Measurements from ENCODE around the gene CDH15.
A peak's percentile ranks its signal among the peaks of the same experiment; 100 is the strongest.

CDH15 gene, protein sequence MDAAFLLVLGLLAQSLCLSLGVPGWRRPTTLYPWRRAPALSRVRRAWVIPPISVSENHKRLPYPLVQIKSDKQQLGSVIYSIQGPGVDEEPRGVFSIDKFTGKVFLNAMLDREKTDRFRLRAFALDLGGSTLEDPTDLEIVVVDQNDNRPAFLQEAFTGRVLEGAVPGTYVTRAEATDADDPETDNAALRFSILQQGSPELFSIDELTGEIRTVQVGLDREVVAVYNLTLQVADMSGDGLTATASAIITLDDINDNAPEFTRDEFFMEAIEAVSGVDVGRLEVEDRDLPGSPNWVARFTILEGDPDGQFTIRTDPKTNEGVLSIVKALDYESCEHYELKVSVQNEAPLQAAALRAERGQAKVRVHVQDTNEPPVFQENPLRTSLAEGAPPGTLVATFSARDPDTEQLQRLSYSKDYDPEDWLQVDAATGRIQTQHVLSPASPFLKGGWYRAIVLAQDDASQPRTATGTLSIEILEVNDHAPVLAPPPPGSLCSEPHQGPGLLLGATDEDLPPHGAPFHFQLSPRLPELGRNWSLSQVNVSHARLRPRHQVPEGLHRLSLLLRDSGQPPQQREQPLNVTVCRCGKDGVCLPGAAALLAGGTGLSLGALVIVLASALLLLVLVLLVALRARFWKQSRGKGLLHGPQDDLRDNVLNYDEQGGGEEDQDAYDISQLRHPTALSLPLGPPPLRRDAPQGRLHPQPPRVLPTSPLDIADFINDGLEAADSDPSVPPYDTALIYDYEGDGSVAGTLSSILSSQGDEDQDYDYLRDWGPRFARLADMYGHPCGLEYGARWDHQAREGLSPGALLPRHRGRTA

DNA sequence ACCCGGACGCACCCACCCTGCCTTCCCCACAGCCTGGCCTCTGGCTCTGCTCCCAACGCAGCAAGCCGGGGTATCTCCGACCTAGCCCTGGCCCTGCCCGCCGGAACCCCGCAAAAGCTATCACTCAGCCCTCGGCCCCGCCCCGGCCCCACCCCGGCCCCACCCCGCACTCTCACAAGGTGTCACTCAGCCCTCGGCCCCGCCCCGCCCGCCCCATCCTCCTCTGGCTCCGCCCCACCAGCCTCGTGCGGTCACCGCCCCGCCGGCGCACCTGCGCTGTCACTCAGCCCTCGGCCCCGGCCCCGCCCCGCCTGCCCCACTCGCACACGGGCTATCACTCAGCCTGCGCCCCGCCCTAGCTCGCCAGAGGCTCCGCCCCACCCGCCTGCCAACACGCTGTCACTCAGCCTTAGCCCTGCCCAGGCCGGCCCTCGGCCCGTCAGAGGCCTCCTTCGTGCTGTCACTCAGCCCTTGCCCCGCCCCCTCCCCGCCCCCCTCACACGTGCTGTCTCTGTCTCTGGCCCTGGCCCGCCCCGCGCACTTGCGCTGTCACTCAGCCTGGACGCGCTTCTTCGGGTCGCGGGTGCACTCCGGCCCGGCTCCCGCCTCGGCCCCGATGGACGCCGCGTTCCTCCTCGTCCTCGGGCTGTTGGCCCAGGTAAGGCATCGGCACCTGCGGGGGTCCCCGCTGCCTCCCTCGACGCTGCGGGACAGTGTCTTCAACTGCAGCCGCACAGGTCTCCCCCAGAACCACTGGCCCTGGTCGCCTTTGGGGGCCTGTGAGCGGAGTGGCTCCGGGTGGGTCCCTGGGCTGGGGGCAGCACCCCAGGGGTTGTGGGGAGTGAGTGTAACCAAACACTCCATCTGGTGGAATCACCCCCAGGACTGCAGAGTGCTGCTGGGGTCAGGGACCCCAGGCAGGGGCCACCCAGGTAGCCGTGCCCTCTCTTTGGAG is at the start of gene CDH15:
Gene CDH15 (plus strand): TSS at position 533 of the 955 bp plus-strand sequence. CDS start 84 bp downstream, at position 617.
- peak; percentile 78 for DNase-seq (ENCODE audit: low read depth)

DNA sequence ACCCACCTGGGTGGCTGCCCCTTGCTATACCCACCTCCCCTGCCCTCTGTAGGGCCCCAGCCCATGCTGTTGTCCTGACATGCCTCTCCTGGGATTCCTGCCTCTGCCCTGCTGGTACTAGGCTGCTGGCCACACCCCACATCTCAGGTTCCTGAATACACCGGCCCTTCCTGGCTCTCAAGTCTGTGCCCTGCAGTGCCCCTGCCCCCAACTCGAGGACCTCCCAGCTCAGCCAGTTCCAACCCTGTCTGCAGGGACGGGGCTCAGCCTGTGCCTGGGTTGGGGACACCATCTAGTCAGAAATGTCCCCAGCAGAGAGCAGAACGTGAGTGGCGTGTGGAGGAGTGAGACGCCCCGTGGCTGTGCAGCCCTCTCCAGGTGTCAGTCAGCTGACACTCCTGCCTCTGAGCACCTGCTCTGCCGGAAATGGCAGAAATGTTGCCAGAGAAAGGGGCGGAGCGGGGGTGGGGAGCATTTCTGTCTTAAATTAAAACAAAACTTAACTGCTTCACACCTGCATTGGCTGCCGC is 49.2 kb upstream of the CDH15 start:
- no peak for DNase-seq (ENCODE audit: low read depth)

DNA sequence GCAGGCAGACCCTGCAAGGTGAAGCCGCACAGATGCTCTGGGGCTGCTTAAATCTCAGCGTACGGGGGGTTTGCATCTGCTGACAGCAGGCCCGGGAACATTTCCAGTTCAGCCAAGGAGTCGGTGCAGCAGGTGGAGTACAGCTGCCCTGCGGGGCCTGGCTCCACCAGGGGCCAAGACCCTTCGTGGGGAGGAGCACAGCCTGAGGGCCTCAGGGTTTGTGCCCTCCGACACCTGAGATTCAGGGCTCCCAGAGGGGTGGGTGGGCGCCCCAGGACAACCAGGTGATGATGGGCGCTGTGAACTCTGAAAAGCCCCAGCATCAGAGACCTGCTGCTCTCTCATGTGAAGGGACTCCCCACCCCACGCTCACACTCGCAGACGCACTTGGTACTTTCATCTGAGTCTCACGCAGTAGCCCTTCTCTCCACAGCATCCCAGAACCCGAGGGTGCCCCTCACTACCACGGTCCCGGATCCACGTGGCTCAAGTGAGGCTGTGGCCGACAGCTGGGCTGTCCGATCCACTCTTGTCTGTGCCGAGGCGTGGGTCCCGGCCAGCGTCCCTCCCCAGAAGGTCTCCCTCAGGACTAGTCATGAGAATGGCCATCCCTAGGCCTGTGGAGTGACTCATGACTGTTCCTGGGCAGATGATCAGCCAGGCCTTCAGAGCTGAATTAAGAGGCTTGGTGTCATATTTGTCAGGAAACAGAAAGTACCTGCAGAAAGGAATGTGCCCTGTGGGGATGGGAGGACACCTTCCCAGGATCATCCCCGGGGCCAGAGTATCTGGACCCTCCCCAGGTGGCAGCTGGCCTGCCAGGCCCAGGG is 48.3 kb upstream of the CDH15 start:
- no peak for DNase-seq (ENCODE audit: low read depth)

DNA sequence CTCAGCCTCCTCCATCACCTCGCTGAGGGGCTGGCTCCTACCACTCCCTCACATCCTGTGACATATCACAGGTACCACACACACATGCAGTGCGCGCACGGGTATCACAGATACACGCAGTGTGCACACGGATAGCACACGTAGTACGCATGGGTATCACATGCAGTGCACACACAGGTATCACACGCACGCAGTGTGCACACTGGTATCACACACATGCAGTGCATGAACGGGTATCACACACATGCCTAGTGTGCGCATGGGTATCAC is 47.8 kb upstream of the CDH15 start:
- DNase-seq (ENCODE audit: low read depth) = no peak

DNA sequence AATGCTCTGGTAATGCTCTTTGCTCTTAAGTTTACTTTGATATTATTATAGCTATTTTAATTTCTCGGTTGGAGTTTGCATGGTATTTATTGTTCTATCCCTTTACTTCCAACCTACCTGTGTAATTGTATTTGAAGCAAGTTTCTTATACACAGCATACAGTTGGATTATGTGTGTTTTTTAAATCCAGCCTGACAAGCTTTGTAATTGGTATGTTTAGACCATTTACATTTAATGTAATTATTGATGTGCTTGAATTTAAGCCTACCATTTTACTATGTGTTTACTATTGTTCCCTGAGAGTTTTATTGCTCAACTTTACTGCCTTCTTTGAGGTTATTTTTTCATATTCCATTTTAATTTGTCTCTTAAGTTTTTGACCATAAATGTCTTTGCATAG is 42.2 kb upstream of the CDH15 start:
- DNase-seq (ENCODE audit: low read depth) = no peak

DNA sequence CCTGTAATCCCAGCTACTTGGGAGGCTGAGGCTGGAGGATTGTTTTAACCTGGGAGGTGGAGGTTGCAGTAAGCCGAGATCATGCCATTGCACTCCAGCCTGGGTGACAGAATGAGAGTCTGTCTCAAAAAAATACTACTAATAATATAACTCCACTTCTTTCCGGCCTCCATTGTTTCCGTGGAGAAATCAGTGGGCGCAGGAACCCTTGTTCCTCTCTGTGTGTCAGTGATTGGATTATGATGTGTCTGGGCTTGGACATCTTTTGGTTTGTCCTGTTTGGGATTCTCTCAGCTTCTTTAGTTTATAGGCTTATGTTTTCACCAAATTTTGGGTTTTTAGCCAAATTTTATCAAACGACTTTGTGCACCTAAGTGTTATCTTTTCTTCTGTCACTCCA is 41.1 kb upstream of the CDH15 start:
- DNase-seq (ENCODE audit: low read depth) = no peak

DNA sequence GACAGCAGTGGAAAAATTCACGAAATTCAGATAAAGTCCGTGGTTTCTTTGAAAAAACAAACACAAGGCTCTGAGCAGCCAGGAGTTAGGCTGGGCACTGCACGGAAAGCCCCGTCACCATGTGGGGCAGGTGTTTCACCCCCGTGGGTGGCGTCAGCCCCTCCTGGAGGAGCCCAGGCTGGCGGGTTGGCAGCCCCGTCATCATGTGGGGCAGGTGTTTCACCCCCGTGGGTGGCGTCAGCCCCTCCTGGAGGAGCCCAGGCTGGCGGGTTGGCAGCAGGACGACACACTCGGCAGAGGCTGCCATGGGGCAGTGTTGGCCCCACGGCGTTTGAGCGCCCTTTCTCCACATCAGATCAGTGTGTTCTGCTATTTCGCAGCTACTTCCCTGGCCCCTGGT is 39.8 kb upstream of the CDH15 start:
- no peak for DNase-seq (ENCODE audit: low read depth)

DNA sequence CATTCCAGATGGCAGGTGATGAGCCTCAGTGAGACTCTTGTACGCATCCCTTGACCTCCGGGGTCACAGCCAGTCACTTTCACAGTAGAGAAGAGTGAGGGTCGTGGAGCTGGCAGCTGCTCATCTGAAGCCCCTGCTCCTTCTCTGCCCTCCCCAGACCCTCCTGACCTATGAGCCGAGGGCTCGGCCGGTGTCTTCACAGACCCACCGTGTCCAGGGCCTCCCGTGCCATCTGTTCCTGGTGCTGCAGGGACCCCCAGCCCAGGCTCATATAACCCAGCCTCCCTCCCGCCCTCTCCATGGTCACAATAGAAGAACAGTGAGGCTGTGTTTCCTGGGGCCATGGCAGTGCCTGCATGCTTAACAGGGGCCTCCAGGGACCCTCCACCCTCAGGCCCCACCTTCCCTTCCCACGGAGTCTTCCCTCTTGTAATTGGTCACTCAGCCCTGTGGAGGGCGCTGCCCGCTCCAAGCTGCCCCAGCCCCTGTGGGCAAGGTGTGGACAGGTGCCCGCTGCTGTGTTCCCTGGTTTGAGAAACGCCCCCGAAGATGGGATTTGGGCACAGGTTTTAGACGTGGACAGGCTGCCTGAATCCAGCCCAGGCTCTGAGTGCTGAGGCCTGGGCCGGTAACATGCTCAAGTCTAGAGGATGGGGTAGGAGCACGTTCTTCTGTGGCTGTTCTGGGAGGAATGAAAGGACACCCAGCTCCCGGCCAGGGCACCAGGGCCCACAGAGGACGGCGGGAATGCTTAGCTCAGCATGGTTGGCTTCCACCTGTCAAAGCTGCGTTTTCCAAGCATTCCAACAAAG is 39.1 kb upstream of the CDH15 start:
- DNase-seq (ENCODE audit: low read depth) = no peak

DNA sequence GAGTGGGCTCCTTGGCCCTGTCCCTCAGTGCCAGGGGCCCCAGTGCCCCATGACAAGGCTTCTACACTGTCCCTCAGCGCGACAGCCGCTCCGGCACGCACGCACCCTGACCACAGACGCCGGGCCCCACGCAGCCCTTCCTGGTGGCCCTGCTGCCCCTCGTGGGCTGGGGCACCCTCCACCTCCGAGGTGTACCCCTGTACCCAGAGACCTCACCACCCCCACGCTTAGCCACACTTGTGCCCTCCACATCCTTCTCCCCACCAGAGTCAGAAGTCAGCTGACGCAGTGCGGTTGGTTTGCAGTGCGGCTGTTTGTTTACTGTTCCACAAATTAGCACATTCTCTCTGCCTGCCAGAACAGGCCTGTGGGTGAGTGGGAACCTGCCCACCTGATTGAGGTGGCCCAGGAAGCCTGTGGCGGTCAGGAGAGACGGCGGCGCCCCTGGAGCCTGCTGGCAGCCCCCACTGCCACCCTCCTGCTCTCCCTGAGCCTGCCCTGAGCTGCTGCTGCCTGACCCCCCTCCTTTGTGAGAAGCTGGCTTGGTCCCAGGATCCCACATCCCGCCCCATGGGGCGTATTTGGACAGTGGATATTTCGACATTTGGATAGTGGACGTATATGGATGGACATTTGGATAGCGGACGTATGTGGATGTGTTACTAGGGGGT is 38.0 kb upstream of the CDH15 start:
- no peak for DNase-seq (ENCODE audit: low read depth)

DNA sequence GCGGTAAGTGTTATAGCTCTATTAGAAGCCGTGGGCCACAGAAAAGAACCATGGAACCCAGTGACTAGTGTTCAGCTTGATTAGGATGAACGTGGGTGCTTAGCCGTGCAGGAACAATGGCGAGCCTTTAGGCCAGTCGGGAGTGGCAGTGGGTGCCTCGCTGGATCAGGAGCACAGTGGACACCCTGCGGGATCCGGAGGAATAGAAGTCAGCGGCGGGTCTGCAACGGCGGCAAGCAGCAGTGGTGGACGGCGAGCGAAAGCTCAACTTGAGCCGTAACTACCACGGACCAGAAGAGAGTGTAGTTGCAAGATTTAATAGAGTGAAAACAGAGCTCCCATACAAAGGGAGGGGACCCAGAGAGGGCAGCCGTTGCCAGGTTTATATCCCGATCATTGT is 37.3 kb upstream of the CDH15 start:
- no peak for DNase-seq (ENCODE audit: low read depth)

DNA sequence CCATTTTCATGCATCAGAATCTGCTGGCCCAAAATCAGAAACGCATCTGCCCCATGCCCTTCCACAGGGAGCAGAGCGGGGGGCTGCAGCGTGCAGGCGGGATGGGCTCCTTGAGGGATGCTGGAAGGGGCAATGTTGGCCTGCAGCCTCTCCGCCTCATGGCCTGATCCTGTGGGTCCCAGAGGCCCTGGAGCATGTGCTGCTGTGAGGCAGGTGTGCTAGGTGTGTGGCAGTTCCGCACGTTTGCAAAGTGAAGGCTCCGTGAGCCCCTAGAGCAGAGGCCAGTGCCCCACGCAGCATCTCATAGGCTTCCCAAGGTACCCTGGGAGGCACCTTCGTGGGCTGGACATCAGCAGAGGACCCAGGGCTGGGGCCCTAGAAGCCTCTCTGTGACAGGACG is 36.4 kb upstream of the CDH15 start:
- no peak for DNase-seq (ENCODE audit: low read depth)

DNA sequence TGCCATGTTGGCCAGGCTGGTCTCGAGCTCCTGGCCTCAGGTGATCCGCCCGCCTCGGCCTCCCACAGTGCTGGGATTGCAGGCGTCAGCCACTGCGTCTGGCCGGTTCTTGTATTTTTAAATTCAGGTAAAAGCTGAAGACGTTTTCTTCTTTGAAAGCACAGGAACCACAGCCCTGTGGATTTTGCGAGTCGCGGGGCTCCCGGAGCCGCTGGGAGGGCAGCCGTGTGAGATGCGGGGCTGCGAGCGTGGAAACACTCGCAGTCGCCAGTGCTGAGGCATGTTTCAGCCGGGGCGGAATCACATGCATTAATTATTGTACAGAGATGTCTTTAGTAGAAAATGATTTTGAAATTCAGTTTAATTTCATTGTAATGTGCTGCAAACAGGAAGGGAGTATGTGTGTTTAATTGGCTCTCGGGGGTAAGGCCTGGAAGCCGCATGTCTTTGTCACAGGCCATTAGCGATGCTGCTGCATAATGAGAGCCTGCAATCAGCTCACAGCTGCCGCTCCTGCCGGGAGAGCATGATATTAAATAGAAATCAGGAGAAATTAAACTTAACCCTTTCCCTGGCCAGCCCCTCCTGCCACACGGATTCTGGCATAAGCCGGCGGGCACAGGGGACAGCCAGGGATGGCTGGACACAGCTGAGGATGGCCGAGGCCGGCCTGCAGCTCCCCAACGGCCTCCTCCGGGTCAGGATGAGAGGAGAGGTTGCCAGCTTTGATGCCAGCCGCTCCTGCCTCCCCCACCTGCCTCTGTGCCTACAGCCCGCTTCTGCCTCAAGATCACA is 35.4 kb upstream of the CDH15 start:
- DNase-seq (ENCODE audit: low read depth) = no peak

DNA sequence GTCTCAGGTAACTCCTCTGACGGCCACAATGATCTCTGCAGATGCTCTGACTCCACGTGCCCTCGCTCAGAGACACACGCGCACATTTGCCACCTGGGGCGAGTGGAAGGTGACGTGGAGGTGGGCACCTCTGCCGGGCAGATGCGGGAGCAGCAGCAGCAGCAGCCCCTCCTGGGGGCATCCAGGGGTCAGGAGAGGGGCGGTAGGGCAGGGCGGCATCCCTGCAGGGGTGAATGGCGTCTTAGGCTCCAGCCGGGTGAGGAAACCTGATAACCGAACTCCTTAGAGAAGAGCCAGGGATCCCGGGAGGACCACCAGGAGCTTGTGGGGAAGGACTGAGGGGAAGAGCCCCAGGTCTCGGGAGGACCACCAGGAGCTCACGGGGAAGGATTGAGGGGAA is 34.6 kb upstream of the CDH15 start:
- DNase-seq (ENCODE audit: low read depth) = no peak

DNA sequence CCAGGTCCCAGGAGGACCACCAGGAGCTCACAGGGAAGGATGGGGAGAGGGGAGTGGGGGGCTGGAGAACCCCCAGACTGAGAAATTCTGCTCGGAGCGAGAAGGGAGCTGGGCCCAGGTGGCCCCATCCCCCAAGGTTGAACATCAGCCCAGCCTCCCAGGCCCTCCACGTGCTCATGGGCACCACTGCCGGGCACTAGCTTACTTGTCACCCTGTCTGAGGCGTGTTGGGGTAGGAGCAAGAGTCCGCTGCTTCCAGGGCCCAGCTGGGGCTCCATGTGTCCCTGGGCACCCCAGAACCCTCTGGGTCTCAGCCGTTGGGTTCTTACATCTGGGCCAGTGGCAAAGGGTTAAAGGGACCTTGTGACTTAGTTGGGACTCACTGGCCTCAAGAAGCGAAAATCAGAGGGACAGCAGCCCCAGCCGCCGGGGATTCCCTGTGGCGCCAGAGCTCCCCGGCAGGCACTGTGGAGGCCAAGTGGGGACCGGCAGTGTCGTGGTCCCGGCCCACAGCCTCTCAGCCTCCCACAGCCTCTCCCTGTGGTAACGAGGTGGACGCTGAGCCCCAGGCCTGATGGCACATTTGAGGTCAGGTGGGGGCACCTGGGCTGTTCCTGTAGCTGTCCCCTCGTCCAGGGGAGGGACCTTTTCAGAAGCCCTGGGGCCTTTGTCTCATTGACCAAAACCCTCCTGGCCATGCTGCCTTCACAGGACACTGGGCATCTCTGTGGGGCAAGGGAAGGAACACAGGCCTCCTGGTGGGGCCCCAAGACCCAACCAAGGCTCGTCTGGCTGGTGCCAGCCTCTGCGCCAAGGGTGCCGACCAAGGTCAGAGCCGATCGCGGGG is 33.7 kb upstream of the CDH15 start:
- DNase-seq (ENCODE audit: low read depth) = no peak

DNA sequence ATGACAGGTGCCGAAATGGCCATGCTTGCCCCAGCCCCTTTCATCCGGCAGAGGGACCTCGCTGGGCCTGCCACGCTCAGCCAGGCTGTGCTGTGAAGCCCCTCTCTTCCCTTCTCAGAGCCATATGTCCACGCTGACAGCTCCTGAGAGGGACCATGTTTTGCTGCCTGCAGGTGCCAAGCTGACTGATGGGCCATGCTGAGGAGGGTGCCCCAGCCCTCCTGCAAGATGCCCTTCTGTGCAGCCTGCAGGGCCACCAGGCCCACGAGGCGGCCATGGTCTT is 33.1 kb upstream of the CDH15 start:
- DNase-seq (ENCODE audit: low read depth) = no peak

DNA sequence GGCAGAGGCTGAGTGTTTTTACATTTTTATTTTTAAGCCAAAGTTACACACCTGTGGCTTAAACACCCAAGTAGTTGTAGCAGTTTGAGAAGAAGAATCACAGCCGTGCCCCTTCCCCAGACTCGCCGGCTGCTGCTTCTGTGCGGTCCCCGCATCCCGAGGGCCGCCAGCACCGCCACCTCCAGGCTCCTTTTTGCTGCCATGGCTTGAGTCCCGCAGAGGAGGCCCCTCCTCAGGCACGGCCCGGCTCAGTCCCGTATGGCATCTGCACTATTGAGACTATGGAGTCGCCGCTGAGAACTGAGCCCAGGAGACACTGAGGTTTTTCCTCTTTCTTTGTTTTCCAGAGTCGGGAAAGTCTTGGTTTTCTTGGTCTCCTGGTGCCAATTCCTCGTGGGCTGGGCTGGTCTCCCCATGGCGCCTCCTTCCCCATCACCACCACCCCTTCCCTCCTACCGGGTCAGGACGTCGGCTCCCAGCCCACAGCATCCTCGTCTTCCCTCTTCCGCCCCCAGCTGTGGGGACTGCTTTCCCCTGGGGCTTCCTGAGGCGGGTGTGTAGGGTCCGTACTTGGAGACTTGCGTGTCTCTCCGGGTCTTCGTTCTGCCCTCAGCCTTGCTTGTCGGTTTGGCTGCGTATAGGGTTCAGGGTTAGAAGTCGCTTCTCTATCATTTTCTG is 32.6 kb upstream of the CDH15 start:
- DNase-seq (ENCODE audit: low read depth) = no peak

DNA sequence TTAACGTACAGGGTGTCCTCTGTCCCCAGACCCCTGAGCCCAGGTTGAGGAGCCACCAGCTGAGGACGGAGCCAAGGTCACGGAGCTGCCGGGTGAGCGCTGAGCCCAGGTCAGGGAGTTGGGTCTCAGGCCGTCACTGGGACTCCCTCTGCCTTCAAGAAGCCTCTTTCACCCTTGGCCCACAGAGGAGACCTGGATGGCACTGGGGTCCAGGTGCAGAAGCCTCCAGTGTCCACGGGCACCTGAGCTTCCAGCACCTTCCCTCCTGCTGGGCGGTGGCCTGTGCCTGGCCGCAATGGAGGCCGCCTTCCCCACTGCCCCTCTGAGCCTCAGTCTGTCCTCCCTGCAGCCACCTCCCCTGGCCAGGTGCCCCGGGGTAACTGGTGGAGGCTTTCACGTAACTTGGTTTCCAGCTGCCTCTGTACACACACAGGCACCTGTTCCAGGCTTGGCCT is 31.6 kb upstream of the CDH15 start:
- no peak for DNase-seq (ENCODE audit: low read depth)

DNA sequence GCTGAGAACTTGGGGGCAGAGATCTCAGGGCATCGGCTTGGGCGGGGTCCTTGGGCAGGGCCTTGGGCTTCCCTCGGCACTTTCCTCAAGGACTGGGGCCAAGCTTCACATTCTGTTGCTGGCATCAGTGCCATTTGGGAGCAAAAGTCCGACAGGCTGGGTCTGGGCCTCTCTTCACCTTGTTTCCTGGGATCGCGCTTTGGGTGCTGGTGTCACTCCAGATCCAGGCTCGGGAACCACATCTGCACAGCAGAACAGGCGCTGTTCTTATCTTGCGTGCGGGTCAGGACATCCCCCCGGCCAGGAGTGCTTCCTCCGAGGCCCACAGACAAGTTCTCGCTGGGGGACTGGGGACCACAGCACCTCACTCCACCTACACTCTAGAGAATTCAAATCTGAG is 31.1 kb upstream of the CDH15 start:
- no peak for DNase-seq (ENCODE audit: low read depth)

All from fibroblast of gingiva (primary cell).